ENCODE results near the gene SSR3. TPM values are rescaled to one million over a fixed set of nuclear protein-coding genes. Genes with fewer than 3 reads are reported as not detected.

The SSR3 gene
- total RNA-seq, 1 donor from 2014 or later = 217 TPM

DNA sequence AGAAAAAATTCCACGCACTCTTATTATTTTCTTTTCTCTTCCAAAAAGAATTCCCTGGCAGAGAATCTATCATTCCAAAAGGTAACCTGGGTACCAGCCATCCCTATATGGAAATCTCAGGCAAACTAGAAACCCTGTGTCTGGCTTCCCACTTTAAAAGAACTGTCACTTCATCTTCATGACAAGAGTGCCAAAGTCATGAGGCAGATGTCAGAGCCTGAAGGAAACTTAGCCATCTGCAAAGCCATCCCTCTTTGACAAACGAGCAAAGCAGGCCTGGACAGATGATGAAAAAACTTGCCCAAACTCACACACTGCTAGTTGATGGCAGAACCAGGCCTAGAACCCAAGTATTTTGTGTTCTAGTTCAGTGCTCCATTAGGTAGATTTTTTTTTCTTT is 15.9 kb downstream of the SSR3 start:
- TF ChIP-seq, protein P1, sequence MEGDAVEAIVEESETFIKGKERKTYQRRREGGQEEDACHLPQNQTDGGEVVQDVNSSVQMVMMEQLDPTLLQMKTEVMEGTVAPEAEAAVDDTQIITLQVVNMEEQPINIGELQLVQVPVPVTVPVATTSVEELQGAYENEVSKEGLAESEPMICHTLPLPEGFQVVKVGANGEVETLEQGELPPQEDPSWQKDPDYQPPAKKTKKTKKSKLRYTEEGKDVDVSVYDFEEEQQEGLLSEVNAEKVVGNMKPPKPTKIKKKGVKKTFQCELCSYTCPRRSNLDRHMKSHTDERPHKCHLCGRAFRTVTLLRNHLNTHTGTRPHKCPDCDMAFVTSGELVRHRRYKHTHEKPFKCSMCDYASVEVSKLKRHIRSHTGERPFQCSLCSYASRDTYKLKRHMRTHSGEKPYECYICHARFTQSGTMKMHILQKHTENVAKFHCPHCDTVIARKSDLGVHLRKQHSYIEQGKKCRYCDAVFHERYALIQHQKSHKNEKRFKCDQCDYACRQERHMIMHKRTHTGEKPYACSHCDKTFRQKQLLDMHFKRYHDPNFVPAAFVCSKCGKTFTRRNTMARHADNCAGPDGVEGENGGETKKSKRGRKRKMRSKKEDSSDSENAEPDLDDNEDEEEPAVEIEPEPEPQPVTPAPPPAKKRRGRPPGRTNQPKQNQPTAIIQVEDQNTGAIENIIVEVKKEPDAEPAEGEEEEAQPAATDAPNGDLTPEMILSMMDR (IDR thresholded peaks at IDR 0.05; ENCODE audit: insufficient read depth, low read length, poor library complexity, severe bottlenecking) = no peak
- no peak overlapping the region for H3K4me3 ChIP-seq (ENCODE audit: low read depth, low read length)
- no peaks in the 10 kb centered on the region for H3K27me3 ChIP-seq (ENCODE audit: control insufficient read depth, insufficient read depth, low read length)
- no peak for DNase-seq (ENCODE audit: low read depth)
- peaks cover 1% of the 10 kb centered on the region for H3K36me3 ChIP-seq (ENCODE audit: control insufficient read depth, insufficient read depth, low read length)

DNA sequence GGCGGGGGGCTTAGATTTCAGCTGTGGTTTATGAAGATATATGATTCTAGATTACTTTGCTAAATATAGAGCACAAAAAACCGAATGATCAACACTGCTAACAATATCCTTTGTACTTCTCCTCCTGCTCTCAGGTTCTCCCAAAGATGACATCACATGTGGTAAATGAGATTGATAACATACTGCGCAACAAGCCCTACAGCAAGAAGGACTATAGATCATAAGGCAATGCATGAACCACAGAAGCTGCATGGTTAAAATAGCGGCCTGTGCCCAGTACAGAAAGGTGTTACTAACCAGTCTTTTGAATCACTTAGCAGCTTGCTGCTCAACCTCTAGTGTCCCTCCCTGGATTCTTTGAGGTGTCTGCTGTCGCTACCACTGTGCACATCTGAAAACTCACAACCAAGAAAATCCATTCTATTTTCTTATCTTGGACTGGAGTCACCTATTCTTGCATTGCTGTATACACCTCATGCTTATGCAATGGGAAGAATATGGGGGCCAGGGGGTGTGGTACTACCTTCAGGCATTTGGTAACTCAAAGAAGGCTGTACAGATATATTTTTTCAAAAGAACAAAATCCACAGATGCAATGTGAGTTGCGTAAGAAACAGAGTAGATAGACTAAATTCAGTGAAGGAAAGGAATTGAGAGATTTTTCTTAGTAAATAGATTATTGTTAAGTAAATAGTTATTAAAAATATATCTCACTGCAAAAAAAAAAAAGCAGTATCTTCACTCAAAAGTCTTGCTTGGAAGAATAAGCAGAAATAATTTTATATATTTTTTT is 18.2 kb downstream of the SSR3 start:
- H3K36me3 ChIP-seq (ENCODE audit: control insufficient read depth, insufficient read depth, low read length) = peaks cover 1% of the 10 kb centered on the region
- no peaks in the 10 kb centered on the region for H3K27me3 ChIP-seq (ENCODE audit: control insufficient read depth, insufficient read depth, low read length)
- TF ChIP-seq, protein P1 (IDR thresholded peaks at IDR 0.05; ENCODE audit: insufficient read depth, low read length, poor library complexity, severe bottlenecking) = no peak
- no peak for DNase-seq (ENCODE audit: low read depth)
- no peak overlapping the region for H3K4me3 ChIP-seq (ENCODE audit: low read depth, low read length)

DNA sequence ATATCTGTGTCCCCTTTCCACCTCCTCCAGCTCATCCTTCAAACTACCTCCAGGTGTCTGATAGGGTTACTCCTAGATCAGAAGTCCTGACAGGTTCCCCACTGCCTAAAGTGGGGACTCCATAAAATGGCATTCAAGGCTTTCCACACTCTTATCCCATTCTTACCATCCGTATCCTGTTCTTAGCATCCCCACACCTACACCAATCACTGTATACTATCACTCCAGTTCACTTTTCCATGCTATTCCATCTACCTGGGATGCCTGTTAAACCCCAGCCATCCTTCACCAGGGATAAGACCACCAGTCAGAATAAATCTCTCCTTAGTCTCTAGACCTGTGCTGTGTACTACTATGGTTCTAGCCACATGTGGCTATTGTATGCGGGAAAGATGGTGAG is 19.1 kb downstream of the SSR3 start:
- DNase-seq (ENCODE audit: low read depth) = no peak
- Histone ChIP-seq H3K4me3 (ENCODE audit: low read depth, low read length) (no peak overlapping the region), H3K27me3 (ENCODE audit: control insufficient read depth, insufficient read depth, low read length) (no peaks in the 10 kb centered on the region), H3K36me3 (ENCODE audit: control insufficient read depth, insufficient read depth, low read length) (peaks cover 1% of the 10 kb centered on the region)
- TF ChIP-seq, protein P1 (IDR thresholded peaks at IDR 0.05; ENCODE audit: insufficient read depth, low read length, poor library complexity, severe bottlenecking) = no peak

DNA sequence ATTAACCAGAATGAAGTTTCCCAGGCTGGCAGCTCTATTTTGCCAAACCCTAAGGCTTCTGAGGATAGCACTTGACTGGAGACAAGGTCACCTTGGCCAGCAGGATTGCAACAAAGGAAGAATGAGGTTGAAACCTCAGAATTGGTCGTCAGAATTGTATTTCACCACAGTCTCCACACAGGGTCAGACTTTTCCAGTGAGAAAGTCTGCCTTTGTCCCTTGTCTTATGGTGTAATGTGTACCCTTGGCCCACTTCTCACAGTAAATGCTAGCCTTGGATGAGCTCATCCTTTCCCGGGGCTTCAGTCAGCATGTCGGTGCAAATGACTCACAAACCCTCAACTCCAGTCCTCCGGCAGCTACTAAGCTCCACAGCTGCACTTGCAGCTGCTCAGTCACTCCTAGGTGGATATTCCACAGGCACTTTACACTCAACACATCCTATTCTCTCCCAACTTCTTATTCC is 19.7 kb downstream of the SSR3 start:
- Histone ChIP-seq H3K36me3 (ENCODE audit: control insufficient read depth, insufficient read depth, low read length) (peaks cover 1% of the 10 kb centered on the region), H3K4me3 (ENCODE audit: low read depth, low read length) (no peak overlapping the region), H3K27me3 (ENCODE audit: control insufficient read depth, insufficient read depth, low read length) (no peaks in the 10 kb centered on the region)
- TF ChIP-seq, protein P1 (IDR thresholded peaks at IDR 0.05; ENCODE audit: insufficient read depth, low read length, poor library complexity, severe bottlenecking) = peak; percentile 32
- DNase-seq (ENCODE audit: low read depth) = peak; percentile 99

DNA sequence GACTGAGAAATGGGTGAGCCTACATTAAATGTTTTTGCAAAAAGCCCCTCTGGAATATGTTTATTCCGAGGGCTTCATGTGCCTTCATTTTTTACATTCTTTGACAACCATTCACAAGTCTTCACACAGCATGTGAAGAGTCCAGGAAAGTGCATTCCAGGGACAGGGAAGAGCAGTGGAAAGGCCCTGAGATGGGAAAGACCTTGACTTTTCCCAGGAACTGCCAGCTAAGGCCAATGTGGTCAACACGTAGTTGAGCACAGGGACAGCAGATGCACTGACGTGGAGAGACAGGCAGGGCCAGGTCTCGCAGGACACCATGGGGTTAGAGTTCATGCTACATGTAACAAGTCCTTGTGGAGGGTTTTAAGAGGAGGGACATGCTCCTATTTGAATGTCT is 21.7 kb downstream of the SSR3 start:
- TF ChIP-seq, protein P1 (IDR thresholded peaks at IDR 0.05; ENCODE audit: insufficient read depth, low read length, poor library complexity, severe bottlenecking) = no peak
- no peak for DNase-seq (ENCODE audit: low read depth)
- H3K36me3 ChIP-seq (ENCODE audit: control insufficient read depth, insufficient read depth, low read length) = no peaks in the 10 kb centered on the region
- H3K4me3 ChIP-seq (ENCODE audit: low read depth, low read length) = no peak overlapping the region
- H3K27me3 ChIP-seq (ENCODE audit: control insufficient read depth, insufficient read depth, low read length) = no peaks in the 10 kb centered on the region

DNA sequence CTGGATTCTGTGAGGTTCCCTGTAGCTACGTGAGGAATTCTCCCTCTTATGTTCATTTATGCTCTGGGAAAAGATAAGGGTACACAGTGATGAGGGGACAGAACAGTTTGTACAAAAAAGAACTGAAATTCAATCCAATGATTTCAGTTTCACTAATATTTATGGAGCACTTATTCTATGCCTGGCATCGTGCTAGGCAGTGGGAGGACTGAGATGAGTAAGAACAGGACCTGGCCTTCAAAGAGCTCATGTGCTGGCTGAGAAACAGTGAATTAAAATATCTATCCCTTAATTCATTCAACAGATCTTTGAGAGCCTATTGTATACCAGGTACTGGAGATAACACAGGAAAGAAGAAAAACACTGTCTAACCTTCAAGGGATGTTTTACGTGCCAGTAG is 22.2 kb downstream of the SSR3 start:
- no peak for DNase-seq (ENCODE audit: low read depth)
- H3K36me3 ChIP-seq (ENCODE audit: control insufficient read depth, insufficient read depth, low read length) = no peaks in the 10 kb centered on the region
- TF ChIP-seq, protein P1 (IDR thresholded peaks at IDR 0.05; ENCODE audit: insufficient read depth, low read length, poor library complexity, severe bottlenecking) = no peak
- H3K4me3 ChIP-seq (ENCODE audit: low read depth, low read length) = no peak overlapping the region
- H3K27me3 ChIP-seq (ENCODE audit: control insufficient read depth, insufficient read depth, low read length) = no peaks in the 10 kb centered on the region
